ENCODE measurements around the gene PRKAR1B.

- TF ChIP-seq CTCF (IDR thresholded peaks at IDR 0.05) (no peak), EZH2 (IDR thresholded peaks at IDR 0.05; ENCODE audit: borderline replicate concordance, insufficient read depth, low read depth, low read length, poor library complexity, severe bottlenecking) (no peak)
Measured at GRCh38 chr7:760006-760405, 32.9 kb upstream of the PRKAR1B start.

Measured in B cell (primary cell).